Activated naive CD4-positive, alpha-beta T cell treated with anti-CD3 and anti-CD28 coated beads for 36 hours (primary cell): ENCODE results near the gene PACSIN2. TPM values are rescaled to one million over a fixed set of nuclear protein-coding genes. Genes with fewer than 3 reads are reported as not detected.
A peak's percentile ranks its signal among the peaks of the same experiment; 100 is the strongest.
"Not testable (repeated sequence)": the region's sequence is repeated elsewhere in the genome, so short reads cannot be mapped to it uniquely, and the experiment has no call there.

Source experiments
- CTCF ChIA-PET: fragments of 350-600 bp; sonication (Branson Sonifier 250); formaldehyde crosslinking; loops from one replicate; lab custom pipeline; 2021; ENCODE audit warnings: antibody characterized with exemption; lab: Charles Lee
- DNase-seq: peaks from one replicate; pipeline ENCODE4 v3.0.0-alpha.2; 2020
- H3K27ac Mint-ChIP-seq: one replicate; pipeline ENCODE4 v1.8.0; 2021; ENCODE audit warnings: mild to moderate bottlenecking, mixed read lengths
- H3K27me3 Mint-ChIP-seq: one replicate; pipeline ENCODE4 v1.8.0; 2021; ENCODE audit warnings: low read depth, mixed read lengths
- H3K36me3 Mint-ChIP-seq: one replicate; pipeline ENCODE4 v1.8.0; 2021; ENCODE audit warnings: low read depth, mixed read lengths
- H3K4me1 Mint-ChIP-seq: one replicate; pipeline ENCODE4 v1.8.0; 2021; ENCODE audit warnings: low read depth, mixed read lengths
- H3K4me3 Mint-ChIP-seq: one replicate; pipeline ENCODE4 v1.8.0; 2021; ENCODE audit warnings: mild to moderate bottlenecking, moderate library complexity, mixed read lengths
- H3K9me3 Mint-ChIP-seq: one replicate; pipeline ENCODE4 v1.8.0; 2021; ENCODE audit warnings: mixed read lengths
- intact Hi-C: fragments of 100-400 bp; cut with micrococcal nuclease; formaldehyde crosslinking; loops from one replicate; pipeline ENCODE4 v1.15.1; 2023
- total RNA-seq, 2 experiments: library from RNA; stranded (reverse); gene quantifications; one replicate each; pipeline ENCODE4 v1.2.3, GENCODE V29; 2021

Gene PACSIN2
- total RNA-seq, 2 experiments from 2014 or later = 31.2 to 32.9 TPM

GRCh38 chr22:42984397-42984796 lies 30.6 kb downstream of the PACSIN2 start:
- DNase-seq = no peak
- Mint-ChIP-seq H3K4me3 (no peak overlapping the region), H3K4me1 (peaks cover 9% of the 10 kb centered on the region), H3K27me3 (no peaks in the 10 kb centered on the region), H3K27ac (no peak overlapping the region), H3K36me3 (no peaks in the 10 kb centered on the region), H3K9me3 (no peaks in the 10 kb centered on the region)
- intact Hi-C loops = no loop called here
- CTCF ChIA-PET = no interaction called here

DNA sequence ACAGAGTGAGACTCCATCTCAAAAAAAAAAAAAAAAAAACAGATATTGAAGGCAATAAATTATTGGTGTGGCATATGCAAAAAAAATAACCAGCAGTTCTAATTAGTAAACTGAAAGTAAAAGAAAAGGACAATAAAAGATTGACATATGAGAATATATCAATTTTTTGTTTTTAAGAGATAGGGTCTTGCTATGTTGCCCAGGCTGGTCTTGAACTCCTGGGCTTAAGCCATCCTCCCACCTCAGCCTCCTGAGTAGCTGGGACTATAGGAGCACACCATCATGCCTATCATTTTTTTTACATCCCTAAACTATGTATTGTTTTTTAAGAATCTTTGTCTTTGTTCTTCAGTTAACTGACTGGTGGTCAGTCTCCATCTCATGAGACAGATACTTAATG lies 31.5 kb downstream of the PACSIN2 start:
- Mint-ChIP-seq H3K27ac (no peak overlapping the region), H3K36me3 (no peaks in the 10 kb centered on the region), H3K4me1 (peaks cover 12% of the 10 kb centered on the region), H3K4me3 (no peak overlapping the region), H3K9me3 (no peaks in the 10 kb centered on the region), H3K27me3 (no peaks in the 10 kb centered on the region)
- intact Hi-C loops = no loop called here
- DNase-seq = no peak
- CTCF ChIA-PET = no interaction called here

DNA sequence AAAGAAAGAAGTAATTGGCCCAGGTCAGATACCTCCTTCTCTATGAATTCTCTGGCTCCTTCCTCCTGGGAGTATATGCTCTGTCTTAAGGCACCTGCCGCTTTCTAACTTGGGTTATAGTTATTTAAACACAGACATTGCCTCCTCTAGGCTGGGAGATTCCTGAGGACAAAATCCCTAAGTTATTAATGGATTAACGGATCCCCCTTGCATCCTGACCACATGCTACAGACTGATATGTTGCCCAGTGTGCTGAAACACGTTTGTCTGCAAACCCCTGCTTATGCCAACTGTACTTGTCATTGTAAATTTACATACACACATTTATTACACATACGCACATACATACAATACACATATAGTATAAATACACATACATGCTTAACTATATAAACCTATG lies 35.3 kb downstream of the PACSIN2 start:
- H3K9me3 Mint-ChIP-seq = no peaks in the 10 kb centered on the region
- intact Hi-C loops = no loop called here
- CTCF ChIA-PET = no interaction called here
- no peak overlapping the region for H3K4me3 Mint-ChIP-seq
- H3K4me1 Mint-ChIP-seq = peaks cover 33% of the 10 kb centered on the region
- H3K36me3 Mint-ChIP-seq = no peaks in the 10 kb centered on the region
- DNase-seq = no peak
- no peak overlapping the region for H3K27ac Mint-ChIP-seq
- no peaks in the 10 kb centered on the region for H3K27me3 Mint-ChIP-seq

DNA sequence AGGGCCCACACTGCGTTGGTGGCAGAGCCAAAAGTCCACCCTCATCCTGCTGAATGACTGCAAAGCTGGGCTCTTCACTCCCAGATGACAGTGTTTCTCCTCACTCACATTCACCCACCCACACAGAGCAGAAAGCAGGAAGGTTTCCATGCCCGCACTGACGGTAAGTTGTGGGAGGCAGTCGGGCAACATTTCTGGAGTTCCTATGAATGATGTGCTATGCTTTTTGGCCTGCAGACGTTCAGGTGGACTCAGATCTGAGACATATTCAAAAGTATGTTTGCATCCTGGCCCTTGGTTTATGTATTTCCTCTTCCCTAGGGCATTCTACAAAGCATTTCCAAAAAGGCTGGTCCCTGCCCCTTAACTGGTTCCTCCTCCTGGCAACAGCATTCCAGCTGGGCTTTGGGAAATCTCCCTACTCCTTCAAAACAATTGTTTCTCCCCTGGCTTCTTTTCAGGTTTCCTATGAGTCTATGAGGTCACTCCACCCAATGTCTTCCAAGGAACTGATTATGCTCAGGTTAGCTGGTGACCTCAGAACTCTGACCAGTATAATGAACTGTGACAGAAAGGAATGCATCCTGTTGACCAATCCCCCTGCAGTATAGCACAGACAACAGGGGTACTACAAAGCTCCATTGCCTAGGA lies 36.4 kb downstream of the PACSIN2 start:
- CTCF ChIA-PET = no interaction called here
- no peaks in the 10 kb centered on the region for H3K36me3 Mint-ChIP-seq
- intact Hi-C loops = no loop called here
- H3K27ac Mint-ChIP-seq = no peak overlapping the region
- H3K9me3 Mint-ChIP-seq = no peaks in the 10 kb centered on the region
- DNase-seq = no peak
- no peaks in the 10 kb centered on the region for H3K27me3 Mint-ChIP-seq
- H3K4me1 Mint-ChIP-seq = peaks cover 40% of the 10 kb centered on the region
- H3K4me3 Mint-ChIP-seq = no peak overlapping the region

GRCh38 chr22:42977569-42977968 lies 37.4 kb downstream of the PACSIN2 start:
- H3K27ac Mint-ChIP-seq = no peak overlapping the region
- no peaks in the 10 kb centered on the region for H3K36me3 Mint-ChIP-seq
- no peak overlapping the region for H3K4me3 Mint-ChIP-seq
- intact Hi-C loops = no loop called here
- no peak for DNase-seq
- peaks cover 49% of the 10 kb centered on the region for H3K4me1 Mint-ChIP-seq
- CTCF ChIA-PET = no interaction called here
- no peaks in the 10 kb centered on the region for H3K9me3 Mint-ChIP-seq
- H3K27me3 Mint-ChIP-seq = no peaks in the 10 kb centered on the region

GRCh38 chr22:42976217-42976933 lies 38.6 kb downstream of the PACSIN2 start:
- intact Hi-C loops = no loop called here
- no peak overlapping the region for H3K27ac Mint-ChIP-seq
- peaks cover 53% of the 10 kb centered on the region for H3K4me1 Mint-ChIP-seq
- no peak for DNase-seq
- peaks cover 3% of the 10 kb centered on the region for H3K9me3 Mint-ChIP-seq
- peaks cover 4% of the 10 kb centered on the region for H3K36me3 Mint-ChIP-seq
- CTCF ChIA-PET = interaction anchor here (0.7 kb wide), 1 partner anchor 12 kb away, joined by 3 read pairs; no protein-coding TSS in a partner anchor
- H3K27me3 Mint-ChIP-seq = no peaks in the 10 kb centered on the region
- H3K4me3 Mint-ChIP-seq = no peak overlapping the region

DNA sequence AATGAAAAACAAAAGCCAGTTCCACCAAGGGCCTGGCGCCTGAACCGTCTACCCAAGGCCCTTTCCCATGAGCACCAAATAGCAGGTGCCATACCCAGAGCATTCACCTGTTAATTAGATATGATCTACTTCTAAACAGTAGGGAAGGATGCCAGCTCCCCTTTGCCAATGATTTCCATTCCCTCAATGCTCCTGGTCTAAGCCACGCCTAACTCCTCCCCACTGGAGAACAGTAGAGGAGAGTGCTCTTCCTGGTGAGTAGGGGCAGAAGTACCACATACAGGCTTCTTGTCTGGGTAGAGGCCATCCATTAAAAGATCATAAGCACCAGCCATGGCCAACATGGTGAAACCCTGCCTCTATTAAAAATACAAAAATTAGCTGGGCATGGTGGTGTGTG lies 40.7 kb downstream of the PACSIN2 start:
- DNase-seq = no peak
- intact Hi-C loops = no loop called here
- CTCF ChIA-PET = no interaction called here
- Mint-ChIP-seq H3K4me1 (peaks cover 63% of the 10 kb centered on the region), H3K27ac (no peak overlapping the region), H3K9me3 (peaks cover 3% of the 10 kb centered on the region), H3K36me3 (peaks cover 12% of the 10 kb centered on the region), H3K4me3 (no peak overlapping the region), H3K27me3 (no peaks in the 10 kb centered on the region)

- peak overlapping the region; percentile 7 for H3K27ac Mint-ChIP-seq
- CTCF ChIA-PET = no interaction called here
Measured at GRCh38 chr22:42973536-42973881, 41.4 kb downstream of the PACSIN2 start.

DNA sequence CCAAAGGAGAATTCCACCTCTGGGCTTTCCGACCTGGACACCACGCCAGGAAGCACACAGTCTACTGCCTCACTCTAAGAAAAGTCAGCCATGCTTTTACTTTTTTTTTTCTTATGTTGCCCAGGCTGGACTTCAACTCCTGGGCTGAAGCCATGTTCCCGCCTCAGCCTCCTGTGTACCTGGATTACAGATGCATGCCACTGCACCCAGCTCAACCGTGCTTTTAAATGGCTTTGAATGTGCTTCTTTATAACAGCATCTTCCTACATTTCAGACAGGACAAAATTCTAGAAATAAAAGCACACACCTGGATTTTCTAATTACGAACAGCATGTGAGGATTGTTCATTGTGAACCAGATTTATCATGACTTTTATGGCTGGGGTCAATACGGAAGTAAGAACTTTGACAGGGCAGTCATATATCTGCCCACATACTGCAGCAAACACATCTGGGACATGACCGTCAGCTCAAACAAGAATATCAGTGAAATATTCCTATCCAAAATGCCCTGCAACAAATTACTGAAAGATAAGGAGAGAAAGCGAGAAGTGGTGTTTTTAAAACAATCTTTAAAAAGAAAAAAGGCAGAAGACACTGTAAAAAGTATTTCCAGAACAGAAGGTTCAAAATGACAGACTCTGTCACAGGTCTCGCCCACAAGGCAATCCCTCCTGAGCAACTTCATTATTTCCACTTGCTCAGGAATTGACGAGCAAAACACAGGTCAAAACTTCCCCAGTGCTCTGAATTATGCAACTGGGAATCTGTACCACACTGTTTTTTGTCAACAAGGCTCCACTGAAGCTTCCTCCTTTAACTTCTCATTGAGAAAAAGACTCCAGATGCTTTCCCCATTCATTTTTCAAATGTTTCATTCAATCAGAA lies 42.1 kb downstream of the PACSIN2 start:
- Mint-ChIP-seq H3K36me3 (peaks cover 12% of the 10 kb centered on the region), H3K9me3 (peaks cover 3% of the 10 kb centered on the region), H3K4me3 (no peak overlapping the region), H3K27ac (peak overlapping the region; percentile 7), H3K4me1 (peaks cover 58% of the 10 kb centered on the region), H3K27me3 (no peaks in the 10 kb centered on the region)
- intact Hi-C loops = no loop called here
- CTCF ChIA-PET = no interaction called here
- peak; percentile 19 for DNase-seq

More at GRCh38 chr22:42973536-42973881, 41.4 kb downstream of the PACSIN2 start:
- H3K4me3 Mint-ChIP-seq = no peak overlapping the region
- intact Hi-C loops = no loop called here
- no peak for DNase-seq
- H3K9me3 Mint-ChIP-seq = peaks cover 3% of the 10 kb centered on the region
- peaks cover 12% of the 10 kb centered on the region for H3K36me3 Mint-ChIP-seq
- peaks cover 59% of the 10 kb centered on the region for H3K4me1 Mint-ChIP-seq
- no peaks in the 10 kb centered on the region for H3K27me3 Mint-ChIP-seq

DNA sequence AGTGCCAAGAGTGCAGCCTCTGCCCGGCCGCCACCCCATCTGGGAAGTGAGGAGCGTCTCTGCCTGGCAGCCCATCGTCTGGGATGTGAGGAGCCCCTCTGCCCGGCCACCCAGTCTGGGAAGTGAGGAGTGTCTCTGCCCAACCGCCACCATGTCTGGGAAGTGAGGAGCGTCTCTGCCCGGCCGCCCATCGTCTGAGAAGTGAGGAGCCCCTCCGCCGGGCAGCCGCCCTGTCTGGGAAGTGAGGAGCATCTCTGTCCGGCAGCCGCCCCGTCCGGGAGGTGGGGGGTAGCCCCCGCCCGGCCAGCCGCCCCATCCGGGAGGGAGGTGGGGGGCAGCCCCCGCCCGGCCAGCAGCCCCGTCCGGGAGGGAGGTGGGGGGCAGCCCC lies 43.5 kb downstream of the PACSIN2 start:
- CTCF ChIA-PET, DNase-seq, H3K9me3 Mint-ChIP-seq, H3K27ac Mint-ChIP-seq, H3K4me3 Mint-ChIP-seq, H3K27me3 Mint-ChIP-seq, intact Hi-C loops: not testable (repeated sequence)
- peaks cover 12% of the 10 kb centered on the region for H3K36me3 Mint-ChIP-seq
- H3K4me1 Mint-ChIP-seq = peaks cover 57% of the 10 kb centered on the region

DNA sequence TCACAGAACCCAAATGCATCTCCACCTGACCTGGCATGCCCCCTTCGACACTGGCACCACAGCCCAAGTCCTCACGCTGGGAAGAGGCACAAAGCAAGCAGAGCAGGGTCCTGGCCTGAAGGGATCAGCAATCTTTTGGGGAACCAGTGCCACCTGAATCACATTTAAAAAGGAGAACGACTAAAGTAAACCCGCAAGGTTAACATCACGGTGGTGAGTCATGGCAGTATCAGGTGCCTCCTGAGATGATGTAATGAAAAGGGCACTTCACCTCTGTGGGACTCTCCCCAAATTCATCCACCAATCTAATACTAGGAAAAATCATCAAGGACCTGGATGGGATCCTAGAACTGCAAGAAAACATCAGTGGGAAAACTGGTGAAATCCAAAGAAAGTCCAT lies 44.9 kb downstream of the PACSIN2 start:
- peak; percentile 56 for DNase-seq
- Mint-ChIP-seq H3K4me1 (peaks cover 56% of the 10 kb centered on the region), H3K4me3 (no peak overlapping the region), H3K27ac (peak overlapping the region; percentile 70), H3K36me3 (peaks cover 12% of the 10 kb centered on the region), H3K27me3 (no peaks in the 10 kb centered on the region), H3K9me3 (peaks cover 3% of the 10 kb centered on the region)
- intact Hi-C loops = no loop called here
- CTCF ChIA-PET = no interaction called here

DNA sequence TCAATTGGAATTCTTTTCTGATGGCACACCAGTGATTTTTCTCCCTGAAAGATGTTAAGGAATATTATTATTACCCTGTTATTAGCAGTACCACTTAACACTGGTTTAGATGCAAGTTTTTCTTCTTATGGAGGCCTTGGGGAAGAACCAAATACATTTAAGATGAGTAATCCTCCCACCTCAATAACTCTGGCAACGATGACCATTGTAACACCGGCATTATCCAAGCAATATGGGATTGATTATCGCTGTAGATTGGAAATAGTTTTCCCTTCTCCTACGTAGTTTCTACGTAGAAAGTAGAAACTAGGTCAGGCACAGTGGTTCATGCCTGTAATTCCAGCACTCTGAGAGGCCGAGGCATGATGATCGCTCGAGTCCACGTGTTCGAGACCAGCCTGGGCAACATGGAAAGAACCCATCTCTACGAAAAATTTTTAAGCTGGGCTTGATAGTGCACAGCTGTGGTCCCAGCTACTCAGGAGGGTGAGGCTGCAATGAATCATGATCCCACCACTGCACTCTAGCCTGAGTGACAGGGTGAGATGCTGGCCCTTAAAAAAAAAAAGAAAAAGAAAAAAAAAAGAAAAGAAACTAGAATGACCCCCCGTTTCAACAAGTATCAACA lies 45.5 kb downstream of the PACSIN2 start:
- DNase-seq = no peak
- Mint-ChIP-seq H3K27me3 (no peaks in the 10 kb centered on the region), H3K4me1 (peaks cover 59% of the 10 kb centered on the region), H3K9me3 (peaks cover 3% of the 10 kb centered on the region), H3K4me3 (no peak overlapping the region), H3K36me3 (peaks cover 12% of the 10 kb centered on the region), H3K27ac (peak overlapping the region; percentile 70)
- intact Hi-C loops = loop anchor here (10.0 kb wide), 1 partner anchor 105 kb away; no protein-coding TSS in a partner anchor
- CTCF ChIA-PET = no interaction called here
